GM19468 (cell line): ENCODE results near the gene CUEDC1.

Experiments
- ATAC-seq: cut with Tn5 transposase; IDR thresholded peaks from one replicate; pipeline ENCODE4 v1.9.1; 2021; ENCODE audit warnings: mild to moderate bottlenecking, moderate library complexity, moderate number of reproducible peaks; ENCODE audit not compliant: unreplicated experiment; ENCODE audit errors: extremely low read depth

The CUEDC1 gene, protein sequence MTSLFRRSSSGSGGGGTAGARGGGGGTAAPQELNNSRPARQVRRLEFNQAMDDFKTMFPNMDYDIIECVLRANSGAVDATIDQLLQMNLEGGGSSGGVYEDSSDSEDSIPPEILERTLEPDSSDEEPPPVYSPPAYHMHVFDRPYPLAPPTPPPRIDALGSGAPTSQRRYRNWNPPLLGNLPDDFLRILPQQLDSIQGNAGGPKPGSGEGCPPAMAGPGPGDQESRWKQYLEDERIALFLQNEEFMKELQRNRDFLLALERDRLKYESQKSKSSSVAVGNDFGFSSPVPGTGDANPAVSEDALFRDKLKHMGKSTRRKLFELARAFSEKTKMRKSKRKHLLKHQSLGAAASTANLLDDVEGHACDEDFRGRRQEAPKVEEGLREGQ

DNA sequence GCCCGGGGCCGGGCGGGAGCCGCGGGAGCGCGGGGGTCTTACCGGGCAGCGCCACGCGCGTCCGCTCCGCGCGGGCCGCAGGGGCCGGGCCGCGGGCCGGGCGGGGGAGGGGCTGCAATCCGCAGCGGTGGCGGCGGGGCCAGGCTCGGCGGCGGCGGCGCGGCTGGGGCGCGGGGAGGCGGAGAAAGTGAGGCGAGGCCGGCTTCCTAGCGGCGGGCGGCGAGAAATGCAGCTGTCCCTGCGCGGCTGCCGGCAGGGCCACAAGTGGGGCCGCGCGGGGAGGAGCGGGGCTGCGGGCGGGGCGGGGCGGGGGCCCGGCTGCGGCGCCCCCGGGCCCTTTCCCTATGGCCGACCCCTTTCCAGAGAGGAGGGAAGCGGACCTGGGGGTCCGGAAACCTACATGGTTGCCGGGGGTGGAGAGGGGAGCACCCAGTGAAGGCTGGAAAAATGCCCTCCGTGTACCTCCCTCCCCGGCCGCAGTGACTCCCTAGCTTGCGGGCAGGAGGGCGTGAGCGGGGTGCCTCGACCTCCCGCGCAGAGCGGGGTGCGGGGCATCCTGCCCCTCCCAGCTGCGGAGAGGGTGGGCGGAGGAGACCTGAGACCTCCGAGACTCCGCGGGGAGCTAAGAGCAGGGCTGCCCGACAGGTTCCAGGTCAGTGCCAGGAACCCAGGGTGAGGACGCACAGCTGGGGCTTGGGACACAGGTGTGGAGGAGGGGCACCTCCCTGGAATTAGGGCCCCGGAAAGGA, at the start of gene CUEDC1:
CUEDC1 (minus strand) TSS at position 230 of the 749 bp plus-strand sequence. CDS start 69,848 bp downstream, outside the sequence.
- no peak for ATAC-seq

DNA sequence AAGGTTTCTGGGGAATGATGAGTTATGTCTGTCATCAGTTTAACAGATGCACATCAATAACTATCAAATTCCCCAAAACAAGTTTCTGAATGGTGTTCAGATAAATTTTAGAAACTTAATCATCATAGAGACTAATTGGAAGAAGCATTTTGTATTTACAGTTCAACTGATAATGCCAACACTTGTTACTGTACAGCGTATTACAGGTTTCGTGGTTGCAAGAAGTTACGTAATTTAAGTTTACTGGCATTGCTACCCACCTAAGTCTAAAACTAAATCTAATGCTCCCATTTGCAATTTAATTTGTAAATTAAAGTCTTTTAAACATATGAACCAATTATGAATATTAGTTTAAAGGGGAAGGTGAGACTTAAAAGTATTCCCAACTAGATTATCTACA, 48.8 kb upstream of the CUEDC1 start:
- ATAC-seq: no peak

DNA sequence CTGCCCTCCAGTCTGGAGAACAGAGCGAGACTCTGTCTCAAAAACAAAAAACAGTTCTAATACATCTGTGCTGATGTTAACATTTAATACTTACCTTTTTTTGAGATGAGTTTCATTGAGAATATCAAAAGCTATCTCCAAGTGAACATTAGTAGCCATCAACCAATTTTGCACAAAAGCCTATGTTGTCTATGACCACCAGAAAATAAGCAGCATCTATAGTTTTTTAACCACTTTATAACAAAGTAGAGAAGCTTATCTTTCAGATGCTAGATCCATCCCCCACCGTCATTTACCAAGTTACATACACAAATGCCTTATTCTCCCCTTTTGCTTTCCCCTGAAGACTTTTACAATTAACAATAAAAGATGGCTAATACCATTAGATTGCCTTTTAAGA, 47.8 kb upstream of the CUEDC1 start:
- no peak for ATAC-seq

DNA sequence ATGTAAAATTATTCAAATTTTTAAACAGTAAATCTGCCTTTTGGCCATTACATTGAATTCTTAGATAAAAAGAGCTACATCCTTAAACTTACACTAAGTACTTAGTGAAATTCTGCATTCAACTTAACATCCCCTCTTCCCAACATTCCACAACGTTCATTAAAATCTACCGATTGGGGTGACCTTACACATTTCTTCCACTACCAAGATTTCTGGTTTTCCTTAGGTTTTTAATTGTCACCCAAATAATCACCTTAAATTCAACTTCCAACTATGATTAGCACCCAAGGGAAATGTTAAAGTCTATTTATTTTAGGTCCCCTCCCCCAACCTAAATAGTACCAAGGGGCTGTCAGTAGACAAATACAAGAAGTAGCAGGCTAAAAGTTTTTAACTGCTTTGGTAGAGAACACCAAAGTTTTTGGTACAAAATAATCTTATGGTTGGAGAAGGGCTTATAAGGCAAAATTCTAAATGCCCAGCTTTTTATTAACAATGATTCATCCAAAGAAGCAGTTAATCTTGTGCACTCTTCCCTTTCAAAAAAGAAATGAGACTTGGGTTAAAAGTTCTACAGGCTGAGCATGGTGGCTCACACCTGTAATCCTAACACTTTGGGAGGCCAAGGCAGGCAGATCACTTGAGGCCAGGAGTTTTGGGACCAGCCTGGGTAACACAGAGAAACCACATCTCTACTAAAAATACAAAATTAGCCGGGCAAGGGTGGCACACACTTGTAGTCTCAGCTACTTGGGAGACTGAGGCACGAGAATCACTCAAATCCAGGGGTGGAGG, 47.1 kb upstream of the CUEDC1 start:
- no peak for ATAC-seq

DNA sequence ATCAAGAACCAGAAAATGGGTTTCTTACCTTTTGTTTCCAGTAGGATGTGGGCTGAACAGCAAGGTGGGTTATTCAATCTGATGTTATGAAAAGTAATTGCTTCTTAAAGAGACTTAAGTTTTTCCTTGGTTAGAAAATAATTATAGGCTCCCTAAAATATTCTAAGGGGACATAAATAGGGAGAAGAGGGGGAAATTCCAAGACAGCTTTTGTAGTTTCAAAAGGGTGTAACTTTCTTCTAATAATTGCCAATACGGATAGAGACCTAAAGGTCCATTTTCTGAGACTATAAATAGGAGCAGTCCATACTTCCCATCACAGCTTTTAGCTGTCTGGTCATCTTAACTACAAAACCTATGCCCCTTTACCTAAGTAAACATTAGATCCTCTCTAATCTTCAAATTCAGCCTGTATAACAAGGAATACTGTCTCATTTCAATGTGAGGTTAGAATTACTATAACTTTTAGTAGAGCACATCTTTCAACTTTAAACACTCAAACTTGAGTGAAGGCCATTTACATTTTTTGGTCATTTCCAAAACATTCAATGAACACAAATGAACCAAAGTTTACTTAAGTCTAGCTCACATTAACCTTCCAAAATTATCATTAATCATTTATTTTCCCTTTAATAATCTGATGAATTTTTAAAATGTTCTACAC, 46.4 kb upstream of the CUEDC1 start:
- ATAC-seq: no peak

DNA sequence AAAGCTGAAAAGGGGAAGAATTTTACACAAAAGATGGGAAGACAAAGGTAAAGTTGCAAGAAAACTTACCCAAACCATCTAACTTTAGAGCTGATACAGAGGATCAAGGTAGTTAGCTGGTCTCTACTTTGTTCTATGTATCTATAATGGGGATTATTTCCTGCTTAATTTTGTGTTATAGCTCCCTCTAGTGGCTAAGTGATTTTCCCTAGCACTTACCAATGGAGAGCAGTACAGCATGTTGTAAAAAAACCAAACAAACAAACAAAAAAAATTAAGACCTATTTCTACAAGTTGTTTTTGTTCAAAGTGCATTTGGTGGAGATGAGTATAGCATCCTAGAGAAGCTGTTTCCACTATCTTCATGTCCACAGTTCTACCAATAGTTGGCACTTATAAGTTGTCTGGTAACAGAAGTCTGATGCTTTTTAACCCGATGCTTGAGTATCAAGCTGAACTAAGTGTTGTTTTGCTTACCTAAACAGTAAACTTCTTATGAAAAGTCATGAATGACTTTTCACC, 44.3 kb upstream of the CUEDC1 start:
- no peak for ATAC-seq

DNA sequence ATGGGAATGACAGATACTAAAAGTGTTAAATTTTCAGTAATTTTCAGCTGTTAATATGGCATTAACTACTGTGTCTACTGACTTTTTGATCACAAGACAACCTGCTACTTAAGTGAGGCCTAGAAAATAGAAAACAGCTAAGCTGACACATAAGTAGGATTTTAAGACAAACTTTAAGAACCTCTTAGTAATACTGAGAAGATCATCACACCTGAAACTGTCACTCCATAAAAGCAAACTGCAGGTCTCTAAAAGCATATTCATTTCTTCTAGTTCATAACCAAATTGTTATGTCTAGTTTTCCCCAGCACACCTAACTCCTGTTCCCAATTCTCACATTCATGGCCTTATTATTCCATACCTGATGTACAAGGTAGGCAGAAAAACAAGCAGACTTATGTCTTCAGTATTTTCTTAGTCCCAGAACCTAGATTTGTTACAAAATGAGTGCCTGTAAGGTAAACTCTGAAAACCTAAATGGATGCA, 43.8 kb upstream of the CUEDC1 start:
- ATAC-seq: no peak

DNA sequence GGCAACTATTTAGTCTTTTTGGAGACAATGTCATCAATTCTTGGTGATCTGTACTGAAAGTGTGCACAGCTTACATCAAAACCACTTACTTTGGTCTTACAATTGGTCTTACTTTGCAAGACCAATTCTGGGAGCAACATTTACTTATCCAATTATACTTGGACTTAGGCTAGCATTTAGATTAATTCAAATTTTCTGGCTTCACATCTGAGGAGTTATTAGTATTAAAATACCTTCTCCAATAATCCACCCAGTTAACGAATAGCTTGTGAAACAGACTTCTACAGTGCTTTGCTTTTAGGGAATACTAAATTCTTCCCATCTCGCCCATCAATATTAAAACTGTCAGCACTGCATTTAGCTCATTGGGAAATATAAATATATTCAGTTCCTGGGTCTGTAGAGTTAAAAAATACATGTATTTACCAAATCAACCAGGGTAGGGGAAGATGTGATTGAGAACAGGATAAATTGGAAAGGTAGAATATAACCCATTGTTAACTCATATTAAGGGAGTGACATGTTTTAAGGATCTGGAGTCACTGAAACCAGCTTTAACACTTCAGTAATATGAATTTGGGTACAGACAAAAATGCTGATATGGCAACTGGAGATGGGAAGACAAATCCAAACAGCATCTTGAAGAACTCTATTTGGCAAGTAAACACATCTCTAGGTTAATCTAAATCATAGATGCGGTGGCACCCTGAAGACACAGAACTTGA, 42.0 kb upstream of the CUEDC1 start:
- ATAC-seq: no peak

DNA sequence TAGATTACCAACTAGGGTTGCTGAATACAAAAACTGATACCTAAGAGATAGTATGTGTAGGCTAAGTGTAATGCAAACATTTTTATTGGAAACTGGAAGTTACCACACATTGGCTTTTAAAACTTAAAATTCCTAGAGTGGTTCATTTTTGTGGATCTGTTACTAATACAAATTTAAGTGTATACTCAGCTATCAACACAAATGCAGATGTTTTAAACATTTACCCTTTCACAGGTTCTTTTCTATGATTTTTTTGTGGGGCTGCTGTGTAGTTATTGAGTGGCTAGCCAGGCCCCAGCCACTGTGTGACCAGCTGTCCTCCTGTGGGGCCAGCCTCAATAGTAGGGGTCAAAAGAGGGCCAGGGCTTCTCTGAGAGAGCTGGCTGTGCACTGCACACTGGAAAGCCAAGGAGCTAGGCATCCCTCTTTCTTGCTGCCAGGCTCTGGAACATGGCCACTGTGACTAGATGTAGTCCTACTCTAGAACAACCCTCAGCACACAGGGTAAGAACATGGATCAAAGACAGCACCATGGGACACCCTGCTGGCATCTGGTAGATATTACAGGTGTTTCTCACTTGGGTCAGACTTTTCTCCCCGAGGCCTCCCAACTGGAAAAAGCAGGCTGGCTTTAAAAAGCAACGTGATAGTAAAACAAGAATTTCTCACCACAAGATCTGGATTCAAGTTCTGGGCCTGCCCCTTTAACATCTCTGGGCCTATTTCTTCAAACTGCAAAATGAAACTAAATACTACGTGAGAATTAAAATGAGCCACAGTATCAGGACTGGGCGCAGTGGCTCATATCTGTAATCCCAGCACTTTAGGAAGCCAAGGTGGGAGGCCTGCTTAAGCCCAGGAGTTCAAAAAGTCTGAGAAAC, 40.1 kb upstream of the CUEDC1 start:
- ATAC-seq: no peak

DNA sequence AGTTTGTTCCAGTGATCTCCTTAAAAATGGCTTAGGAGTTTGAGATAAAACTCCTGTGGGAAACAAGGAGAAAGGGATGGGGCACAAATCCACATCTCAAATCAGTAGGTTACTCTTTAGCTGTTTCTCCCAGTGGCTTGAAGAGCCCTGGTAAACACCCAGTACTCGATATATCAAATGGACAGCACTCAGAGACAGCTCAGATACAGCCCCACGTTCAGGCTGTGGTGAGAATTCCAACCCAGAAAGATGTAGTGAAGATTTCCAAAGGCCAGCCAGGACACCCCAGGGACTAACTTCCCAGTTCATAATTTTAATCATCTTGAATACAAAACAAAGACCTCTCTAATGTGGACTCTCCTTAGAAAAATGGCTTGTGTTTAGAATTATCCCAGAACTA, 39.2 kb upstream of the CUEDC1 start:
- ATAC-seq: no peak

DNA sequence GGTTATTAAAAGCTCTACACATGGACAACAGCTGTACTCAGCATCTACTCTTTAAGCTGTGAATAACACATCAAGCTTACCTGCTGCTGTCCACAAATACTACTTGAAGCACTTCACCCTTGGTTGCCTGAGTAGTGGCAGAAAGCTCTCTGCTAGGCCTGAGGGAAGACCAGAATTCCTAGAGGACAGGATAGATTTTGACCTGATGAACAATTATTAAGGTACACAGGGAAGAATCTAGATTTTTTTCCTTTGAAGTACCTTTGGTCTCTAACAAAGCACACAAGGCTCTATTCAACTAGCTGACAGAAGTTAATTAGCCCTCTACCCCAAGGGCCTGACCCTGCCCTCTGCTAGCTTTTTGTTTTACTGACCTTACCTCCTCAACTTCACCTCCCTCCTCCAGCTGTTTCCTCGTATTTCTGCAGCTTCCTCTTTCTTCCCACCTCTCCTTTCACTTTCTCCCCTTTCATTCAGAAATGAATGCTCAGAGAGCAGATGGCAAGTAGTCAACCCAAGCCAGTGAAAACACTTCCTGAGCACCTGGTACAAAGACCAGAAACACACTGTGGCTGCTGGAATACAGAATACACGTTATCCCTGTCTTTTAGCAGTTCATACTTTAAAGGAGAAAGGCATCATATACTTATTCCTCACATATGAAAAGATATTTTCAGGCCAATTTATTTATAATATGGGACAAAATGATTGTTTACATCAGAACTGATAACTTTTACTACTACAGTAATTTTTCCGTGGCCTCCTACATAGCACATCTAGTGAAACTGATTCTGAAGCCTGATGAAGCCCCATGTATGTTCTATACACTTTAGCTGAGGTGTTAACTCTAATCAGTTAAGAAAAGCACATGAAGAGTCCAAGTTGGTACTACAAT, 38.5 kb upstream of the CUEDC1 start:
- ATAC-seq: no peak

DNA sequence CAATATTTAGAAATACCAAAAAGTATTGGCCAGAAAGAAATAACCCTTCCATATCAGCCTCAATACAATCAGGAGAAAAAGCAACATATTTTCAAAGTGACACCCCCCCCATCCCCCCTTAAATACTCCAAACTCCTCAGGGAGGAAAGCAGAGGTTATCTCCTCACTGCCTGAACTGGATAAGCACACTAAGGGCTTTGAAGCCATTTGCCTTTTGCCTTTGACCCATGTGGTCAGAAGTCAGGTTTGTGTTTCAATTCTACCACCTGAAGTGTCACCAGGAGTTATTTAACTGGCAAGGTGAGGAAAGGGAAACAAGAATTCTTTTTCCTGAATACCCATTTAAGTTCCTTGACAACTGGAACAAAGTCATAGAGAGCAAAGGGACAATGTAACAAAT, 36.3 kb upstream of the CUEDC1 start:
- no peak for ATAC-seq

DNA sequence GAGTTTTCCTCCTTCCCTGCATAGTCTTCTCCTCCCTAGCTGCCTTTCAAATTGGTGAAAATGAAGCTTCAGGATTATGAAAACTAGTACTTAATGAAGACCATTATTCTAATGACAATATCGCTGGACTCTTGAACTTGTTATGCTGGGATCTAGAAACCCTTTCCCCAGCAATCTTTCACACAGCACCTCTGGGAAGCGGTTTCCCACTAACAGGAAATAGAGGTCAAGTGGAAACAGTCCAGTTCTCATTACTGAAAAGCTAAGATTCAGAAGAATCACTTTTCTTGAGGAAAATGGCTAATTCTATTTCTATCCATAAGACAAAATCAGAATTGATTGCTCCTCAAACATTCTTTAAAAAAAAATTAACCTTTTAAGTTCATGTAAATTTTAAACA, 34.8 kb upstream of the CUEDC1 start:
- ATAC-seq: no peak

DNA sequence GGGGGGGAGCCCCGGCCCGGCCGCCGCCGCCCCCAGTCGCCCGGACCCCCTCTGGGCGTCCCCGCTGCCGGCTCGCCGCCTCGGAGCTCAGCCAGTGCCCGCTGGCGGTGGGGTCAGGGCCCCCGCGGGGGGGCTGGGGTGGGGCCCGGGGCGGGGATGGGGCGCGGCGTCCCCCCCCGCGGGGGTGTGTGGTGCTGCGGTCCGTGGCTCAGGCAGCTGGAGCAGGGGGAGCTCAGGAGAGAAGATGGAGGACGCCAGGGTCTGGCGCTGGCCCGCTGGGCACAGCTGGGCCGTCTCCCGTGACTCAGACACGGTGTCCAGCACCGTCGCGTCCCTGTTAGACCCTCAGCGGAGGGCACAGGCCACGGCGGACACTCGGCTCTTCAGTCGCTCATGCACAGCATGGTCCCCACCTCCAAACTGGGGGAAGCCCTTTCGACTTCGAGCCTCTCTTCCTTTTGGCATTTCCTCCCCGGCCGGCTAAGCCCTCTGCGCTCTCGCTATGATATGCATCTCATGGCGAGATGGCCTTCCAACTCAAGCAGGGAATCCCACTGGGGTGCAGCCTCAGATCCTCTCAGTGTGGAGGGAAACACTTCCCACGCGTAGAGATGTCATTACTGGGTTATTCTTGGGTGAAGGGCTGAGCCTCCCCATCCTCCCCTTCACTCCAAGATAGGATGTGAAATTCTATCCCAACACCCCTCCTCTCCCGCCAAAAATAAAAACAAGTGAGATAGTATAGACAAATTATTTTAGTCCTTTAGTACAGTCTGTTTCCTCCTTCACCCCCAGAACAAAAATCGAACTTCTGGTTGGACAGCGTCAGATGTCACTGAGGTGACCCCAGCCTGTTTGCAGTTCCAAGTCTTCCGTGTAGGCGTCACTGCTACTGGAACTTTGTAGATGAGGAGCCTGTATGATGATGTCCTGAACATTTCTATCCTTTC, 33.4 kb upstream of the CUEDC1 start:
- ATAC-seq: peak; percentile 72

DNA sequence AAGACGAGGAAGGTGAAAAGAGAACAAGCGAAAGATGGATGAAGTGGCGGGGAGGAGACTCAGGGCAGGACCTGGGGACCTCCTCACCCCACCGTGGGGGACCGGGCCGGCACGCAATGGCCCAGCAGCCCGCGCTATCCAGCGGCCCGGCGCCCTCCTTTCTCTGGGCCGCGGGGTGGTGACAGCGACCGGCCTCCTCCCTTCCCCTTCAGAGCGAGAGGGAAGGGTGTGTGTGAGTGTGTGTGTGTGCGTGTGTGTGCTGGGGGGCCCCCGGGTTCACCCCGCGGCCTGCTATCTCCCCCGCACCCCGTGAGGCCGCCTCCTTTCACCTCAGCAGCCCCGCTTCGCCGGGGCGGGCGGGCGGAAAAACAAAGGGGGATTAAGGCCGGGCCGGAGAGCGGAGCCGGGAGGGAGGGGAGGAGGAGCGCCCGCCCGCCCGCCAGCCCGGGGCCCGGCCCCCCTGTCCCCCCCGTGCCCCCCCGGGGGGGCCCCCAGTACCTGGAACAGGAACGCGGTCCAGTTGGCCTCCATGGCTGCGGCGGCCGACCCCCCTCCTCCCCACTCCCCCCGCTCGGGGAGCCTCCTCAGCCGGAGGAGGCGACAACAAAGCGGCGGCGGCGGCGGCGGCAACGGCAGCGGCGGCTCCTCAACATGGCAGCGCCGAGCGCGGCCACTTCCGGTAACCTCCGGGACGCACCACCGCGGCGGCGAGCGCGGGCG, 32.5 kb upstream of the CUEDC1 start, which contains the start of gene VEZF1:
VEZF1 (minus strand) TSS at position 674 of the 720 bp plus-strand sequence; CDS start at position 531, 143 bp downstream.
- ATAC-seq: peak; percentile 16
